ENCODE measurements around the gene DAB2IP.

GRCh38 chr9:121609822-121610637 lies 41.4 kb upstream of the DAB2IP start:
- TF ChIP-seq CTCF (IDR thresholded peaks at IDR 0.05; ENCODE audit: insufficient read depth, low read length, poor library complexity, severe bottlenecking): no peak
- no peak for TF ChIP-seq EZH2phosphoT487 (conservative IDR thresholded peaks at IDR 0.05; ENCODE audit: low read length)
